Common myeloid progenitor, CD34-positive (primary cell): ENCODE measurements around the gene FSCN2.

Source experiments
- CTCF ChIA-PET: fragments of 350-600 bp; sonication (Branson Sonifier 250); formaldehyde crosslinking; loops from one replicate; lab custom pipeline; 2021; ENCODE audit warnings: antibody characterized with exemption; lab: Charles Lee
- POLR2A ChIA-PET: fragments of 350-600 bp; sonication (Branson Sonifier 250); formaldehyde crosslinking; loops from one replicate; lab custom pipeline; 2021; ENCODE audit warnings: antibody characterized with exemption; lab: Charles Lee
- DNase-seq, 3 donors: peaks; one replicate each; pipeline versions ENCODE4 v3.0.0 to v3.0.0-alpha.2; 2013
- H3K27ac ChIP-seq, 2 experiments: 1 replicate in 1 of 2; 2 replicates in 1 of 2; pipeline ENCODE4 v1.7.0; 2013; ENCODE audit warnings: inconsistent platforms in 2 of 2, low read length in 2 of 2, mild to moderate bottlenecking in 2 of 2, low read depth in 1 of 2, moderate library complexity in 1 of 2; ENCODE audit not compliant: severe bottlenecking in 2 of 2, insufficient read depth in 1 of 2, poor library complexity in 1 of 2
- H3K27me3 ChIP-seq, 5 experiments: replicated peaks in 2 of 5; 1 replicate in 3 of 5; 2 replicates in 2 of 5; pipeline versions ENCODE4 v1.6.1 to v1.7.0; 2013; ENCODE audit warnings: low read length in 4 of 5, mild to moderate bottlenecking in 2 of 5, moderate library complexity in 2 of 5, inconsistent platforms in 1 of 5; ENCODE audit not compliant: insufficient read depth in 5 of 5, control insufficient read depth in 4 of 5
- H3K36me3 ChIP-seq, 4 experiments: 1 replicate in 2 of 4; 2 replicates in 2 of 4; pipeline versions ENCODE4 v1.6.1 to v1.7.0; 2013; ENCODE audit warnings: low read length in 3 of 4, control low read depth in 1 of 4, mild to moderate bottlenecking in 1 of 4; ENCODE audit not compliant: control insufficient read depth in 4 of 4, insufficient read depth in 4 of 4
- H3K4me1 ChIP-seq, 4 experiments: 1 replicate in 3 of 4; 2 replicates in 1 of 4; pipeline versions ENCODE4 v1.6.1 to v1.7.1; 2013; ENCODE audit warnings: low read length in 3 of 4, mild to moderate bottlenecking in 3 of 4, control low read depth in 1 of 4, inconsistent platforms in 1 of 4, moderate library complexity in 1 of 4; ENCODE audit not compliant: control insufficient read depth in 4 of 4, insufficient read depth in 4 of 4; ENCODE audit errors: control extremely low read depth in 1 of 4
- H3K4me3 ChIP-seq, 7 experiments: 1 replicate in 4 of 7; 2 replicates in 3 of 7; pipeline versions ENCODE4 v1.5.1 to v1.7.0; 2013; ENCODE audit warnings: mild to moderate bottlenecking in 7 of 7, low read length in 6 of 7, moderate library complexity in 6 of 7, inconsistent platforms in 2 of 7, low read depth in 2 of 7, control low read depth in 1 of 7; ENCODE audit not compliant: insufficient read depth in 4 of 7, control insufficient read depth in 1 of 7; ENCODE audit errors: extremely low read depth in 1 of 7
- H3K9me3 ChIP-seq, 5 experiments: 1 replicate in 4 of 5; 2 replicates in 1 of 5; pipeline versions ENCODE4 v1.6.1 to v1.7.1; 2013; ENCODE audit warnings: low read length in 4 of 5, mild to moderate bottlenecking in 2 of 5, inconsistent platforms in 1 of 5, low read depth in 1 of 5, moderate library complexity in 1 of 5; ENCODE audit not compliant: control insufficient read depth in 4 of 5, insufficient read depth in 2 of 5; ENCODE audit errors: control extremely low read depth in 1 of 5
- WGBS: methylation state at CpG from one replicate; pipeline ENCODE4 v1.1.5; 2013; ENCODE audit not compliant: insufficient coverage; 5-methylcytosine and 5-hydroxymethylcytosine counted together

The FSCN2 gene

DNA sequence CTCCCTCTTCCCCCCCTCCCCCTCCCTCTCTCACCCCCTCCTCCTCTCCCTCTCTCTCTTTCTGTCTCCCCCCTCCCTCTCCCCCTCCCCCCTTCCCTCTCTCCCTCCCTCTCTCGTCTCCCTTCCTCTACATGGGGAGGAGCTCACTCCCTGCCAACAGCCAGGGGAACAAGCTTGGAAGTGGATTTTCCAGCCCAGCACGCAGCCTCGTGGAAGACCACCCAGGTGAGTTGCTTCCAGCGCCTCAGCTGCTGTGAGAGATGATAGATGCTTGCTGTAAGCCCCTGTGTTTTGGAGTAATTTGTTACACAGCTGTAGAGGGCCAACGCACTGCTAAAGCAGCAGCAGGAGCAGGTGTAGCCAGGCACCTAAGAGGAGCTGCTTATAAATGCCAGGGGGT, 36.4 kb upstream of the FSCN2 start:
- Histone ChIP-seq H3K4me1 (peaks cover 0 to 40% (median 29%) of the 10 kb centered on the region in 4 experiments), H3K27ac (no peak overlapping the region), H3K36me3 (no peaks in the 10 kb centered on the region), H3K27me3 (peaks cover 0 to 2% (median 0%) of the 10 kb centered on the region in 5 experiments), H3K9me3 (no peaks in the 10 kb centered on the region), H3K4me3 (no peak overlapping the region)
- 65% methylated on average over 4 of the region's 5 CpGs for WGBS
- DNase-seq = no peak
- CTCF ChIA-PET = interaction anchor here (0.7 to 1.8 kb wide), 2 partner anchors 9 to 18 kb away, joined by 3 to 5 read pairs; no protein-coding TSS in a partner anchor
- POLR2A ChIA-PET = interaction anchor here (1.0 kb wide), 1 partner anchor 26 kb away, joined by 3 read pairs; no protein-coding TSS in a partner anchor

DNA sequence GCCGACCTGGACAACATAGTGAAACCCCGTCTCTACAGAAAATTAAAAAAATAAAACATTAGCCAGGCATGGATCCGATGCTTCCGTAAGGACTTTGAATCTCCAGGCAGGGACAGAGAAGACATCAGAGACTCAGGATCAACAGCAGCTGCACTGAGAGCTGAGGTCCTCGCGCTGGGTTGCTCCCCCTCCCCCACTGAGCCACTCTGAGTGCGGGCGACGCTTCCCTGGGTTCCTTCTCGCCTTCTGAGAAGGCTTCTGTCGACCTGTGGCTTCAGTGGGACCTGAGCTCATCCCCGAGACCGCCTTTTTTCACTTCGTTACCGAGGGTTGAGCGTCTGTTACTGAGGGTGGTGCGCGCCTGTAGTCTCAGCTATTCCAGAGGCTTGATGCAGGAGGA, 36.0 kb upstream of the FSCN2 start:
- WGBS = 91% methylated on average over 14 of the region's 18 CpGs
- H3K4me3 ChIP-seq = no peak overlapping the region
- ChIA-PET POLR2A (interaction anchor here (1.0 kb wide), 1 partner anchor 26 kb away, joined by 3 read pairs; no protein-coding TSS in a partner anchor), CTCF (interaction anchor here (0.7 to 1.8 kb wide), 2 partner anchors 9 to 17 kb away, joined by 3 to 5 read pairs; no protein-coding TSS in a partner anchor)
- H3K4me1 ChIP-seq = peaks cover 0 to 35% (median 27%) of the 10 kb centered on the region in 4 experiments
- H3K36me3 ChIP-seq = no peaks in the 10 kb centered on the region
- no peaks in the 10 kb centered on the region for H3K9me3 ChIP-seq
- peaks cover 0 to 2% (median 0%) of the 10 kb centered on the region in 5 experiments for H3K27me3 ChIP-seq
- no peak for DNase-seq
- no peak overlapping the region for H3K27ac ChIP-seq

DNA sequence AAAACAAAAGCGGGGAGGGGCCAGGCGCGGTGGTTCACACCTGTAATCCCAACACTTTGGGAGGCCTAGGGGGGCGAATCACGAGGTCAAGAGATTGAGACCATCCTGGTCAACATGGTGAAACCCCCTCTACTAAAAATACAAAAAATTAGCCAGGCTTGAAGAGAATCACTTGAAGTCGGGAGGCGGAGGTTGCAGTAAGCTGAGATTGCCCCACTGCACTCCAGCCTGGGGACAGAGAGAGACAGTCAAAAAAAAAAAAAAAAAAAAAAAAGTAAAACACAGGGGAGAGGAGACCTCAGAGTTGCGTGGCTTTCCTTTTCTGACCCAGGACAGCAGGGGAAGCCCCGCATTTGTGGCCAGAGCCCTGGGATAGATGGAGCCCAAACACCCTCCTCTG, 35.5 kb upstream of the FSCN2 start:
- POLR2A ChIA-PET = no interaction called here

DNA sequence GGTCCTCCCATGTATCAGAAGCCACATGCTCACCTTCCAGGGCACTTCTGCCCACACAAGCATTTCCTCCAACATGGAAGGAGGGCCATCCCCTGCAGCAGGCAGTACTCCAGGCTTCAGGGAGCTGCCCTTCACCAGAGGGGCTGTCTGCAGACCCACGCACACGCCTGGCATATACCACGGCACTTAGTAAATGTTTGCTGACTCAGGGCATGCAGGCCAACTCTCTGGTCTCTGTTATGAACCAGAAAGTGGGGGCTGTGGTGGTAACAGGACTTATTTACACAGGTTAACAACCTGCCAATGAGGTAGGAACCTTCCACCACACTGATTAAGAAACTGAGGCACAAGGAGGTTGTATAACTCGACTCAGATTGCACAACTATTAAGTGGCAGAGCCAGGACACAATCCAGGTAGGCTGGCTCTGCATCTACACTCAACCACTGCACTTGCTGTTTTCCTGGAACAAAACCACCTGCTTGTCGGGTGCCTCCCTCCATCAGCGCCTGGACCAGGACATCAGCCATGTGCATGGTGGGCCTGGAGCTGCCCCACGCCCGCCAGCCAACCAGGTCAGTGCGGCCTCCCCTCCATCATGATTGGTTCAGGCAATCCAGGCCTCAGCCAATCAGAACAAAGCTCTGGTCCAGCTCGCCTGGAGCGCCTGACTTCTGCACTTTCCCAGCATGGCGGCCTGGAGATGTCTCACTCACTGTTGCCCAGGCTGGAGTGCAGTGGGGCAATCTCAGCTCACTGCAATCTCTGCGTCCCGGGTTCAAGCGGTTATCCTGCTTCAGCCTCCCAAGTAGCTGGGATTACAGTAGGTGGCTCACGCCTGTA, 34.8 kb upstream of the FSCN2 start:
- peaks cover 0 to 23% (median 15%) of the 10 kb centered on the region in 4 experiments for H3K4me1 ChIP-seq
- no peaks in the 10 kb centered on the region for H3K9me3 ChIP-seq
- H3K27me3 ChIP-seq = peaks cover 0 to 2% (median 0%) of the 10 kb centered on the region in 5 experiments
- no peak for DNase-seq
- ChIA-PET POLR2A (no interaction called here), CTCF (interaction anchor here (0.9 to 1.8 kb wide), 2 partner anchors 16 to 238 kb away, joined by 3 to 5 read pairs; no protein-coding TSS in a partner anchor)
- H3K36me3 ChIP-seq = no peaks in the 10 kb centered on the region
- no peak overlapping the region for H3K4me3 ChIP-seq
- no peak overlapping the region for H3K27ac ChIP-seq
- WGBS = 94% methylated on average over 16 of the region's 16 CpGs

More for the DNA sequence above, 35.5 kb upstream of the FSCN2 start:
- H3K36me3 ChIP-seq = no peaks in the 10 kb centered on the region
- DNase-seq = no peak
- peaks cover 0 to 2% (median 0%) of the 10 kb centered on the region in 5 experiments for H3K27me3 ChIP-seq
- H3K4me3 ChIP-seq = no peak overlapping the region
- CTCF ChIA-PET = interaction anchor here (1.8 kb wide), 1 partner anchor 17 kb away, joined by 5 read pairs; no protein-coding TSS in a partner anchor
- H3K9me3 ChIP-seq = no peaks in the 10 kb centered on the region
- 92% methylated on average over 3 of the region's 9 CpGs for WGBS
- peaks cover 0 to 30% (median 22%) of the 10 kb centered on the region in 4 experiments for H3K4me1 ChIP-seq
- H3K27ac ChIP-seq = no peak overlapping the region

DNA sequence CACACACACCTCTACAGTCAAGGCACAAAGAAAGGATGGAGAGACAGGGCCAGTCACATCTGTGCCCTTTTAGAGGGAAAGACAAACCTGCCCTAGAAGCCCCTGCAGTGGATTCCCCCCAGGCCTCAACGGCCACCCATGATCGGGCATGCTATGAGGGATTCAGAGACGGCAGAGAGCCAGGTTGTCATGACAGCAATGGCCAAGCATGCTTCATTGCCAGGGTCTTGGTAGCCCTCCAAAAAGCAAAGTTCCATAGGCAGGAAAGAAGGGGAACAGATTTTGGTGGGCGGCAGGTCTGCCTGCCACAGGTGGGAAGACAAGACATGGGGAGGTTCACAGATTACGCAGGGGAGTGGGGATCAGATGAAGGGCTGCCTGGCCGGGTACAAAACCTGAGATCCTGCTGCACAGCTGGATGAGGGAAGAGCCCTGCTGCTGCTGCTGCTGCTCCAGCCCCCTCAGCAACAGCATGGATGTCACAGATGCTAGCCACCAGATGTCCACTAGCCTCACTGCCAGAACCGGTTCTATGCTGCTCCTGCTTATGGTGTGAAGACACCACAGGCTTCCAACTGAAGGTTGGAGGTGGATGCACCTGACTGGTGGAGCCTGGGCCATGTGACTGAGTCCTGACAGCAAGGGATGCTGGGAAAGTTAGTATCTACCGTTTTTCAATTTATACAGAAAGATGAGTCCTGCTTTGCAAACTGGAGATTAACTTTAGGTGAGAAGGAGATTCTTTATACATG, 33.4 kb upstream of the FSCN2 start:
- Histone ChIP-seq H3K36me3 (no peaks in the 10 kb centered on the region), H3K4me1 (peaks cover 0 to 13% (median 9%) of the 10 kb centered on the region in 4 experiments), H3K4me3 (no peak overlapping the region), H3K27me3 (peaks cover 0 to 2% (median 0%) of the 10 kb centered on the region in 5 experiments), H3K27ac (no peak overlapping the region), H3K9me3 (no peaks in the 10 kb centered on the region)
- ChIA-PET POLR2A (no interaction called here), CTCF (no interaction called here)
- WGBS = 76% methylated on average over 6 of the region's 8 CpGs
- no peak for DNase-seq

DNA sequence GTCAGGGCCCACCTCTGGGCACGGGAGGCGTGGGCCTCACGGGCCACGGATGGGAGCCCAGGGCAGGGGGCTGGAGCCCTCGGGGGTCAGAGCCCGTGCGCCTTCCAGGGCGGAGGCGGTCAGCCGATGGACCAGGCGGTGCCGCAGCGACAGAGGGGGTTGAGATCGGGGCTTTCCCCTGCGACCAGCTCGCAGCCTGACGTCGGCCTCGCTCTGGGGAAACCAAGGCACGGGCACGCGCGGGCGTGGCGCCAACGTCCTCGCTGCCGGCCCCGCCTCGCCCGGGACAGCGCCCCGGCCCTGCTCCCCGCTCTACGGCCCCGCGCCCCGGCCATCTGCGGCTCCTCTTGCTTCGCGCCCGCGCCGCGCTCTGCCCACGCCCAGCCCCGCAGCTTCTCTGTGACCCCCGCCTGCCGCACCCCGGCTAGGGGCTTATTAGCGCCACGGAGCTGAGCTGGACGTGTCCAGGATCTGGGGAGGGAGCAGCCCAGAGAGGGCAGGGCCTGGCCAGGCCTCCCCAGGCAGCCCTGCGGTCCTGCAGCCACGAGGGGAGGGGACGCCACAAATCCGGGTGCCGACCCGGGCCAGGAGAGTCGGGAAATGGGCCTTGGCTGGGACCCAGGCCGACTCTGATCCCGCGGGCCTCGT, 29.1 kb upstream of the FSCN2 start:
- ChIA-PET POLR2A (interaction anchor here (0.6 to 1.7 kb wide), 3 partner anchors 11 to 211 kb away, joined by 3 to 6 read pairs (median 3); no protein-coding TSS in a partner anchor), CTCF (interaction anchor here (1.2 to 1.3 kb wide), 2 partner anchors 12 to 131 kb away, joined by 3 read pairs; no protein-coding TSS in a partner anchor)
- H3K27ac ChIP-seq = no peak overlapping the region
- H3K4me1 ChIP-seq = no peaks in the 10 kb centered on the region
- no peaks in the 10 kb centered on the region for H3K9me3 ChIP-seq
- WGBS = 68% methylated on average over 46 of the region's 64 CpGs
- H3K4me3 ChIP-seq = no peak overlapping the region
- DNase-seq = no peak
- H3K27me3 ChIP-seq = peaks cover 0 to 2% (median 0%) of the 10 kb centered on the region in 5 experiments
- no peaks in the 10 kb centered on the region for H3K36me3 ChIP-seq
